CD4-positive, alpha-beta T cell treated with Interleukin-15 for 4 hours (primary cell): Measurements from ENCODE around the gene ANKRD29.
"Not testable (repeated sequence)": the region's sequence is repeated elsewhere in the genome, so short reads cannot be mapped to it uniquely, and the experiment has no call there.

Source experiments
- DNase-seq: peaks from one replicate; pipeline ENCODE4 v3.0.0-alpha.2; 2020; ENCODE audit warnings: low spot score

ANKRD29 gene

GRCh38 chr18:23645568-23646175, 17.0 kb downstream of the ANKRD29 start:
- no peak for DNase-seq

- DNase-seq: no peak
Measured at GRCh38 chr18:23643815-23644490, 18.8 kb downstream of the ANKRD29 start.

GRCh38 chr18:23641937-23642666, 20.6 kb downstream of the ANKRD29 start:
- no peak for DNase-seq

GRCh38 chr18:23641143-23641720, 21.5 kb downstream of the ANKRD29 start:
- DNase-seq: no peak

GRCh38 chr18:23640052-23640451, 22.7 kb downstream of the ANKRD29 start:
- no peak for DNase-seq

GRCh38 chr18:23636433-23636832, 26.3 kb downstream of the ANKRD29 start:
- not testable (repeated sequence) for DNase-seq

GRCh38 chr18:23636071-23636399, 26.7 kb downstream of the ANKRD29 start:
- no peak for DNase-seq

GRCh38 chr18:23635283-23636070, 27.2 kb downstream of the ANKRD29 start:
- DNase-seq: no peak

GRCh38 chr18:23634692-23635091, 28.0 kb downstream of the ANKRD29 start:
- no peak for DNase-seq

GRCh38 chr18:23632615-23633014, 30.1 kb downstream of the ANKRD29 start:
- DNase-seq: no peak

GRCh38 chr18:23631746-23632145, 31.0 kb downstream of the ANKRD29 start:
- no peak for DNase-seq

- DNase-seq: no peak
Measured at GRCh38 chr18:23631312-23631711, 31.4 kb downstream of the ANKRD29 start.

- no peak for DNase-seq
Measured at GRCh38 chr18:23629444-23629946, 33.2 kb downstream of the ANKRD29 start.

GRCh38 chr18:23627970-23628369, 34.7 kb downstream of the ANKRD29 start:
- no peak for DNase-seq

GRCh38 chr18:23627321-23627720, 35.4 kb downstream of the ANKRD29 start:
- no peak for DNase-seq

GRCh38 chr18:23626451-23627279, 36.0 kb downstream of the ANKRD29 start:
- no peak for DNase-seq

GRCh38 chr18:23623040-23623439, 39.7 kb downstream of the ANKRD29 start:
- DNase-seq: no peak

- no peak for DNase-seq
Measured at GRCh38 chr18:23619388-23619881, 43.3 kb downstream of the ANKRD29 start.

GRCh38 chr18:23618862-23619387, 43.8 kb downstream of the ANKRD29 start:
- no peak for DNase-seq

GRCh38 chr18:23617412-23618014, 45.2 kb downstream of the ANKRD29 start:
- no peak for DNase-seq
